Activated CD8-positive, alpha-beta memory T cell treated with anti-CD3 and anti-CD28 coated beads for 24 hours (primary cell): ENCODE measurements around the gene DDIT3.

Source experiments
- DNase-seq: peaks from one replicate; pipeline ENCODE4 v3.0.0-alpha.2; 2020

The DDIT3 gene

GRCh38 chr12:57479376-57480115, 40.8 kb downstream of the DDIT3 start, which contains the start of gene ARHGAP9:
TSS of gene ARHGAP9 (minus strand) at chr12:57479866. CDS start at chr12:57479406, 460 bp downstream.
- DNase-seq: peak; percentile 82

GRCh38 chr12:57479043-57479375, 41.3 kb downstream of the DDIT3 start:
- DNase-seq: no peak

GRCh38 chr12:57477710-57478681, 42.3 kb downstream of the DDIT3 start:
- DNase-seq: peak; percentile 80

- DNase-seq: peak; percentile 69
Observed at GRCh38 chr12:57476993-57477709, 43.2 kb downstream of the DDIT3 start.

- DNase-seq: peak; percentile 90
Observed at GRCh38 chr12:57476162-57476992, 43.9 kb downstream of the DDIT3 start.

GRCh38 chr12:57475271-57476161, 44.8 kb downstream of the DDIT3 start:
- DNase-seq: no peak

GRCh38 chr12:57474862-57475261, 45.5 kb downstream of the DDIT3 start:
- DNase-seq: no peak

GRCh38 chr12:57474430-57474829, 45.9 kb downstream of the DDIT3 start:
- DNase-seq: no peak

GRCh38 chr12:57473886-57474285, 46.4 kb downstream of the DDIT3 start:
- DNase-seq: no peak

GRCh38 chr12:57473392-57473791, 46.9 kb downstream of the DDIT3 start:
- no peak for DNase-seq

GRCh38 chr12:57472391-57472790, 47.9 kb downstream of the DDIT3 start:
- no peak for DNase-seq

- DNase-seq: no peak
Observed at GRCh38 chr12:57471661-57472060, 48.7 kb downstream of the DDIT3 start.

GRCh38 chr12:57470970-57471656, 49.2 kb downstream of the DDIT3 start:
- no peak for DNase-seq

- no peak for DNase-seq
Observed at GRCh38 chr12:57470286-57470969, 49.9 kb downstream of the DDIT3 start.

- no peak for DNase-seq
Observed at GRCh38 chr12:57469296-57470164, 50.8 kb downstream of the DDIT3 start.

GRCh38 chr12:57467915-57468314, 52.4 kb downstream of the DDIT3 start:
- DNase-seq: no peak

- no peak for DNase-seq
Observed at GRCh38 chr12:57467212-57467874, 53.0 kb downstream of the DDIT3 start.
